HG03378 (cell line): ENCODE measurements around the gene EFCAB12.

ENCODE experiments used
- ATAC-seq: cut with Tn5 transposase; IDR thresholded peaks from one replicate; pipeline ENCODE4 v1.9.1; 2021; ENCODE audit warnings: mild to moderate bottlenecking, moderate library complexity; ENCODE audit not compliant: unreplicated experiment

The EFCAB12 gene

GRCh38 chr3:129446926-129447325 lies 18.5 kb upstream of the EFCAB12 start:
- no peak for ATAC-seq

- ATAC-seq, result no peak
Measured at GRCh38 chr3:129445471-129445870, 17.0 kb upstream of the EFCAB12 start.

- ATAC-seq, result no peak
Measured at GRCh38 chr3:129442947-129443346, 14.5 kb upstream of the EFCAB12 start.

- no peak for ATAC-seq
Measured at GRCh38 chr3:129442486-129442885, 14.1 kb upstream of the EFCAB12 start.

DNA sequence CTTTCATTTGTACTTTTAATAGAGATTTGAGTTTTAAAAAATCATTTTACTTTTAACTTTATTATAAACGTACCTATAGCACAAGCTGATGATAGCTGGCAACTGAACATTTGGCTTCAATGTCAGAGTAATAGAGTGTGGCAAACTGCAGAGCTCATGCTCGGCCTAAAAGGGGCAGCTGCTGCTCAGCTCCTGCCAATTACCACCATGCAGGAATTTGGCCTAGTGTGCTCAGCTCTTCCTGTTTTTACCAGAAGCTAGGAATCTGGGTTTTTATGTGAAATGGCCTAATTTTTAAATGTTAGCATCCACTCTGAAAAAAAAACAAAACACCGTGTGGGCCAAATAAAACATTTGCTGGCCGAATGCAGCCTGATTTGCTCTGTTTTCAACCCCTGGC lies 13.3 kb upstream of the EFCAB12 start:
- no peak for ATAC-seq

DNA sequence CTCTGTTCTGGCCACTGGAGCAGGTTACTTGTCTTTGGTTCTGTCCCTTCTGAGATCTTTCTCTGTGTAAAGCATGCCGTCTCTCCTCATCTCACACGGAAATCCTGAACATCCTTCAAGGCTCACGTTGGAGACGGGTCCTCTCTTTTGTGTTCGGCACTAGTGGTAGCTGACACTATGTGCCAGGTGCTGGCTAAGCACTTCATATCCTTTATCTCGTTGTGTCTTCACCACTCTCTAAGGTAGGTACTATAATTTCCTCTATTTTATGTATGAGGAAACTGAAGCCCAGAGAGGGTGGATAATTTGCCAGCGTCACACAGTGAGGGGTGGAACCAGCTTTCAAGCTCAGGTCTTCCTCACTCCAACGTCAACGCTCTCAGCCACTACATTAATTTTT lies 12.8 kb upstream of the EFCAB12 start:
- ATAC-seq, result no peak

DNA sequence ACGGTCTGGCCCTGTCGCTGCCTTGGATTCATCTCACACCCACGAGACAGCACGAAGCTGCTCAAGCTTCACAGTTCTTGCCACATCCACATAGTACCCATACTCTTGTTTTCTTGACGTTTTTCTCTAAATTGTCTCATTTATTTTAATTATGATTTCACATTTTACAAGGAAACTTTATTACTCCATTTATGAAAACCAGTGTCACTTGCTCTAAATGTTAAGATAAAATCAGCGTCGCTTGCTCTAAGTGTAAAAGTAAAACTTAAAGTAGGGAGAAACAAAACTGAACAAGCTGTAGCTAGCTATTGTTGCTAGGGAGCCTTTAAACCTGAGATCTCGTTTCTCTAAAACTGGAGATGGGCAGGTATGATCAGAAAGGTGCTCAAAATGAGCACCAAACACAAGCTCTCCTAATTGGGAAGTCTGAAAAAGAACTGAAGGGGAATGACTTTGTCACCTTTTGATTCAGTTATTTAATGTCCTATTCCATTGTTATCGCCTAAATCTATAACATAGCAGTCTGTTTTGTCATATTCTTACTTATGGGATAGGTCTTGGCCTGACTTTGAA lies 12.3 kb upstream of the EFCAB12 start:
- ATAC-seq, result no peak

DNA sequence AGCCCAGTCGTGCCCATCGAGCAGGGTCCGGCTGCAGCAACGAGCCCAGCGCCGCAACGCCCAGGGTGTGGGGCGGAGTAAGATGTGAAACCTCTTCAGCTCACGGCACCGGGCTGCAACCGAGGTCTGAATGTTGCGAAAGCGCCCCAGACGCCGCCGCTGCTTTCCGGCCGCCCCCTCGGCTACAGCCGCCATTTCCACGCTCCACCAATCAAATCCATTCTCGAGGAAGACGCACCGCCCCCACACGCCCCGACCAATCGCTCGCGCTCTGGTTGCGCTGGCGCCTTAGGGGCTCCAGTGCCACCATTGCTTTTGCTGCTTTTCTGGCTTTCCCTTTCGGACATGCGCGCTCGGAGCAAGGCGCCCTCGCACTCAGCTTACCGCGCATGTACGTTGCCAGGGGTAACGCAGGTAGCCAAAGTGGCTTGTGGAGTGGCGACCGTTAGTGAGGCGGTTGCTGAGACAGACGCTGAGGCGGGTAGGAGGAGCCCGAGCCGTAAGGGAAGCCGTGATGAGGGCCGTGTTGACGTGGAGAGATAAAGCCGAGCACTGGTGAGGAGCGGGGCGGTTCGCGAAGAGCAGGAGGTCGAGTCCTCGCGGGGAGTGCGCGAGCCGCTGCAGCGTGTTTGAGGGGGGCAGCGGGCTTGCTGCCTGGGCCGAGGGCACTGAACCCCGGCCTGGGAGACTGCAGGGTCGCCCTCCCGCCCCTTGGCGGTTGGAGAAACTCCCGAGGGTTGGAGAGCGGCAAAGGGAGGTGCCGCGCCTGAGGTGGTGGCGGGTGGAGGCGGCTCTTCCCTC lies 11.6 kb upstream of the EFCAB12 start, which contains the start of the genes IFT122 and MBD4:
IFT122 (plus strand) TSS at position 408 of the 801 bp plus-strand sequence; CDS start at position 515, 107 bp downstream.
MBD4 (minus strand) TSS at position 132 of the 801 bp plus-strand sequence; CDS start at position 17, 115 bp downstream.
- ATAC-seq, result peak; percentile 88

DNA sequence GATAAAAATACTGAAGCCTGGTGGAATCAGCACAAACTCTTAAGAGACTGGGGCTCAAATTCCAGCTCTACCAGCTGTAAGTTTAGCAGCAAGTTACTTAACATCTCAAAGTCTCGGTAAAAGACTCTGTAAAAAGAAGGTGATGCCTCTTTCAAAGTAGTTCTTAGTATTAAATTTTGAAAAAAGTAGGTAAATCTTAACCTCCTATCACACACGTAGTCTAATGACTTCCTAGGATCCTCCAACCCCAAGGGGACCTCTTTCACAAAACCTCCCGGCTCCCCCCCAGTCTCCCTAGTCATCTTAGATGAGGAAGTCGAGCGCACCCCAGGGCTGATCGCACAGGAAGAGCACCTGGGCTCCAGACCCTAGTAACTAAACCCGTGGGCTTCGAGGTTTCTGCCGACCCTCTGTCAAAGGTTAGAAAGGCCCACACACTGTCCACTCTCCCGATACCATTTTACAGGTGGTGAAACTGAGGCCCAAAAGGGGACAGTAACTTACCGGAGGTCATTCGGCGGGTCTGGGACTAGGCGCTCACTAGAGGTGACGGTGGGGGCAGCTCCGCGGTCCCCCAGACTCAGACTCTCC lies 10.9 kb upstream of the EFCAB12 start:
- peak; percentile 15 for ATAC-seq

DNA sequence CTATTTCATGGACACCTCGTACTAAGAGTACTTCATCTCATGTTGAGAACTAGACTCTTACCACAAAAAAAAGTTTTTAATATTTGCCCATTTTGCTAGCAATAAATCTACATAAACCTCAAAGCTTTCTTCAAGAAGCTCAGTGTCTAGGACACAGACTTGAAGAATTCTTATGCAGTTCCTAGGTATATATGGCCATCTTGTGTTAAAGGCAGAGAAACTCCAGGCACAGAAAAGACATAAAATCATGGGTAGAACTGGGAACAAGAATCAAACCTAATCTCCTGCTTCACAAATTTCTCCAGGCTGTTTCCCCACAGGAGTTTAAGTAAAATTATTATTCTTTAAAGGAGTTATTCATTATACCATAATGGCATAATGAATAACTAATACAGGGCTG lies 6.9 kb upstream of the EFCAB12 start:
- ATAC-seq, result no peak

DNA sequence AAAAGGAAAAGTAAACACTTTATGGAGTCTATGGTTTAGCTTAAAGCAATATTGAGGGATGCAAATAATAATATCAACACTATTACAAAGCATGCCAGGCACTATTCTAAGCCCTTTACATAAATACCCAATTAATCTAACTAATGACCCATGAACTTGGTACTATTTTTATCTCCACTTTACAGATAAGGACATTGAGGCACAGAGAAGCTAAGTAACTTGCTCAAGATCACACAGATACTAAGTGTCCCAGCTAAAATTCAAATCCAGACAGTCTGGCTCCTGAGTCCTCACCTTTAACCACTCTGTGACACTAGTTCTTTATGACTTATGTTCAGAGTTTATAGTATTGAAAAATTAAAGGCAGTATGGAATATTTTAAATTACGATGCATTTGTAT lies 5.7 kb upstream of the EFCAB12 start:
- ATAC-seq, result no peak

DNA sequence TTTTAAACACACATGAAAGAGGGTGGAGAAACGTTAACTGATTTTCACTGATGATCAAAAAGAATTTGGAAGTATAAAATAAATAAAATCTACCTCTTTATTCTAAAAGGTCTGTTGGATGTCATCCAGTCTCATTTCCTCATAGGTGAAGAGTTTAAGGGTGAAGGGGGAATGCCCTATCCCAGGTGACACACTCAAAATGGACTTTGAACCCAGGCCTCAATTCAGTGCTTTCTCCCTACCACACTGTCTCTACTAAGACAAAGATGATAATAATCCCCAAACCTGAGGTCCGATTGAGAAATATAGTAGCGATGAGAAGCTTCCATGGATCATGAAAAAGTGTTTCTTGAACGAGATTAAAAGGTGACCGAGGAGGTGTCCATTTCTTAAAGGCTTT lies 5.1 kb upstream of the EFCAB12 start:
- ATAC-seq, result no peak

DNA sequence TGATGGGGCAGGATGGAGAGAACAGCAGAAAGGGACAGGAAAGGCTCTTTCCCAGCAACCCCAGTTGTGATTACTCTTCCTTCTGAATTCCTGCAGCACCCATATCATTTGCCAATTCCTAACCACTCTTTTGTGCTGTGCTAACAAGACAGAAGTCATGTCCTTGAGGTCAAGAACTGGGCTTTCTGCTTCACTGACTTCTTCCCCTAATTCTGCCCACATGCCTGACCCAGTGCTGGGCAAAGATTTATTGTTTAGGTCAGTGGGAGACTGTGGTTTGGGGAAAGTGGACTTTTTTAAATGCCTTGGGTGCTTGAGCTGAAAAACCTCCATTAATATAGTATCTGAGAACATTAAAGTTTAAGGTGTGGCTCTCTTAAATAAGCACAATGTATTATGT lies 4.2 kb upstream of the EFCAB12 start:
- no peak for ATAC-seq

- ATAC-seq, result no peak
Measured at GRCh38 chr3:129432036-129432435, 3.6 kb upstream of the EFCAB12 start.

- ATAC-seq, result no peak
Measured at GRCh38 chr3:129429602-129430001, 1.2 kb upstream of the EFCAB12 start.

GRCh38 chr3:129429080-129429451 lies 630 bp upstream of the EFCAB12 start:
- no peak for ATAC-seq

GRCh38 chr3:129428007-129428375 lies 445 bp downstream of the EFCAB12 start:
- ATAC-seq, result no peak

DNA sequence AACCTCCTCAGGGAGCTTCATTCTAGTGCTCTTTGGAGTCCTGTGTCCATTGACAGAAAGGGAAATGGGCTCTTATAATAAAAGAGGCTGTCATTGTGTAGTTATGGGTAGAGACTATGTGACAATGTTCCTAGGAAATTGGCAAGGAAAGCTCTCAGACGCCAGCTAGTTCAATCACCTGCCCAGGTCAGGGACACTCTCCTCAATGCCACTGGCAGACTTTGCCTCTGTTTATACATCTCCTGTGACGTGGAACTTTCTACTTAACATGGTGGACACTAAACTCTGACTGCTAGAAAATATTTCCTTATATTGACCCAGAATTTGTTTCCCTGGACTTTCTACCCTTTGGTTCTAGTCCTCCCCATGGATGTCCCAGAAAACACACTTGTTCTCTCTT lies 2.8 kb downstream of the EFCAB12 start:
- ATAC-seq, result no peak

DNA sequence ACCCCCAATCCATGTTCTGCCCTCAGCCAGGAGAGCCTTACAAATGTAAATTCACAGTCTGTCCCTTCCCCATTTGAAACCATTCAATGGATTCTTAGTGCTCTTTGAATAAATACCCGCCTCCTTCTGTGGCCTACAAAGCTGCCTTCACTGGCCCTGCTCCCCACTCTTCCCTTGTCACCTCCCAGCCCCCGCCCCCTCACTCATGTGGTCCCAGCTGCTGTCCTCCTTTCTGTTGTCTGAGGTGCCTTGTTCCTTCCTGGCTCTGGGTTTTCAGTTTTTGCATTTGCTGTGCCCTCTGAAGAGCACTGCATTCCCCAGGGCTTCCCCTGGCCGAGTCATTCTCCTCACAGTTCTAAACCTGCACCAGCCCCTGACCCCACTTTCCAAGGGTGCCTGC lies 3.2 kb downstream of the EFCAB12 start:
- no peak for ATAC-seq

DNA sequence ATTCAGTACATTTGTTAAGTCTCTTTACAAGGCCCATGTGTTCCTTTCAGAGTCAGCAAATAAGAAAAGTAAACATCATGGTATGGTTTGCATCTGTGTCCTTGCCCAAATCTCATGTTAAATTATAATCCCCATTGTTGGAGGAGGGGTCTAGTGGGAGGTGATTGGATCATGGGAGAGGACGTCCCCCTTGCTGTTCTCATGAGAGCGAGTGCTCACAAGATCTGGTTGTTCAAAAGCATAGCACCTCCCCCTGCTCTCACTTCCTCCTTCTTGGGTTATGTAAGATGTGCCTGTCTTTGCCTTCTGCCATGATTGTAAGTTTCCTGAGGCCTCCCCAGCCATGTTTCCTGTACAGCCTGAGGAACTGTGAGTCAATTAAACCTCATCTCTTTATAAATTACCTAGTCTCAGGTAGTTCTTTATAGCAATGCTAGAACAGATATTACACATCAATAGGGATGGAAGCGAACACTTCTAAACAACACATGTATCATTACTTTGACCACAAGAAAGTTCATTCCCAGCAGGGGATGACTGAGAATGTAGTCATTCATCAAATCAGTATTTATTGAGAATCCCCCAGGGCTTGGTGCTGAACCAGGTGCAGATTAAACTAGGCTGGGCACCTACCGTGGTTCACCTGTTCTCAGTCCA lies 4.1 kb downstream of the EFCAB12 start:
- peak; percentile 72 for ATAC-seq

DNA sequence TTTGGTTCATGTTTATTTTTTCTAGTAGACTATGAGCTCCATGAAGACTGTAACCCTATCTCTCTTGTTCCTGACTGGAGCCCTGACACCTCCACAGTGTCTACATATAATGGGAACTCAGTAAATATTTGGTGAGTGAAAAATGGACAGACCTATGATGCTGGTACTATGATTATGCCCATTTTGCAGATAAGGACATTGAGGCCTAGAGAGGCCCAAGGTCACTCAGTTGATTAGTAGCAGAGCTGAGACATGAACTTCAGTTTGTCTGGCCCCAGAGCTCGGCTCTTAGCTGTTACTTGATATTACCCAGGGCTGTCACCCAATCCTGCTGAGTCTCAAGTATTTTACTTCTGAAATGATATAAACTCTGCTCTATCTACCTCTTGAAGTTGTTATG lies 5.5 kb downstream of the EFCAB12 start:
- no peak for ATAC-seq
